Adrenal gland (tissue), 12 donors: ENCODE results near the gene HSD17B3. TPM values are rescaled to one million over a fixed set of nuclear protein-coding genes. Genes with fewer than 3 reads are reported as not detected.

ENCODE experiments used
- DNase-seq, 7 donors: peaks; one replicate each; pipeline ENCODE4 v3.0.0-alpha.2; 2019 to 2020
- H3K27ac ChIP-seq, 5 donors: fragments of 200-600 bp; sonication (generic) in 4 of 5; 1 replicate in 3 of 5; 2 replicates in 2 of 5; pipeline versions ENCODE4 v1.5.1 to v1.8.0; 2016 to 2020; ENCODE audit warnings: mild to moderate bottlenecking in 1 of 5
- H3K27me3 ChIP-seq: fragments of 200-600 bp; 2 replicates; pipeline ENCODE4 v1.8.0; 2021
- H3K36me3 ChIP-seq, 2 donors: fragments of 200-600 bp; replicated peaks in 1 of 2; 1 replicate in 1 of 2; 2 replicates in 1 of 2; pipeline versions ENCODE4 v1.5.1 to v1.8.0; 2018 to 2022
- H3K4me1 ChIP-seq, 2 donors: fragments of 200-600 bp; replicated peaks in 1 of 2; 1 replicate in 1 of 2; 2 replicates in 1 of 2; pipeline versions ENCODE4 v1.5.1 to v1.8.0; 2018 to 2021
- H3K4me3 ChIP-seq, 4 donors: fragments of 200-600 bp; sonication (generic) in 3 of 4; one replicate each; pipeline ENCODE4 v1.5.1; 2016 to 2018
- H3K9me3 ChIP-seq, 3 donors: fragments of 200-600 bp; sonication (generic) in 1 of 3; replicated peaks in 1 of 3; 1 replicate in 2 of 3; 2 replicates in 1 of 3; pipeline versions ENCODE4 v1.5.1 to v1.8.0; 2016 to 2021
- CTCF ChIP-seq, 6 experiments: fragments of 450-650 bp in 4 of 6; fragments of 200-600 bp in 2 of 6; sonication (generic) in 1 of 6; IDR thresholded peaks; 1 replicate in 5 of 6; 2 replicates in 1 of 6; pipeline versions ENCODE4 v1.5.1 to v1.8.0; 2016 to 2021; ENCODE audit warnings: antibody characterized with exemption in 6 of 6, mild to moderate bottlenecking in 2 of 6, moderate library complexity in 1 of 6
- POLR2A ChIP-seq, 2 donors: fragments of 450-650 bp; IDR thresholded peaks; one replicate each; pipeline ENCODE4 v1.6.1; 2017; ENCODE audit warnings: antibody characterized with exemption in 2 of 2, mild to moderate bottlenecking in 2 of 2, moderate library complexity in 1 of 2
- WGBS, 4 donors: extraction: QIAGEN DNeasy Blood & Tissue Kit in 2 of 4; methylation state at CpG; one replicate each; pipeline versions ENCODE4 v1.1.5 to v1.1.7; 2013 to 2017; 5-methylcytosine and 5-hydroxymethylcytosine counted together
- intact Hi-C, 2 donors: fragments of 100-400 bp; cut with DNase I; formaldehyde crosslinking; loops; one replicate each; pipeline versions ENCODE4 v1.14.1 to v1.15.0; 2022 to 2023
- polyA plus RNA-seq, 3 donors: library from polyadenylated mRNA; stranded (reverse); fragments of 200-250 nt in 2 of 3; fragments of 350-450 nt in 1 of 3; fragmentation: Illumina TruSeq in 1 of 3; extraction: RNeasy Lipid Tissue Mini Kit (QIAGEN cat#74804) in 1 of 3; gene quantifications; one replicate each; pipeline ENCODE4 v1.2.3, GENCODE V29; 2013 to 2014
- total RNA-seq, 9 donors: library from RNA; depleted of rRNA in 4 of 9; stranded (reverse); fragments of >200 nt in 4 of 9; fragments of 120-200 nt in 1 of 9; fragmentation: NEBNext Ultra II Directional in 1 of 9; extraction: Animal tissue kit (Norgen Biotek cat#: 25700) in 1 of 9; gene quantifications; one replicate each; pipeline versions ENCODE4 v1.1.0 to v1.2.4, GENCODE V29; 2013 to 2023
- donor health status: healthy with polysubstance abuse.
- donor health status: Bipolar disorder and iron deficiency.
- donor health status: DM: yes; HTN: yes; CAD: no.
- donor health status: DM: no; HTN: no; CAD: no.
- donor health status: DM: no; HTN: no; CAD: no.
- donor health status: DM: yes; HTN: yes; CAD: no.

HSD17B3 gene
- total and polyA plus RNA-seq, 12 donors, result 0.57 to 14.6 (median 4.7) TPM; not detected in 8

GRCh38 chr9:96344458-96345180, 42.6 kb upstream of the HSD17B3 start:
- no peaks in the 10 kb centered on the region for H3K36me3 ChIP-seq
- H3K4me3 ChIP-seq, result no peak overlapping the region
- intact Hi-C loops, result no loop called here
- WGBS, 4 donors, result 22 to 33% (median 27%) methylated on average over 6 of the region's 6 CpGs
- H3K27me3 ChIP-seq, result no peaks in the 10 kb centered on the region
- H3K27ac ChIP-seq, result peak overlapping the region in 4 of 5 donors; percentile 42 to 83 (median 64)
- peak; percentile 68 to 90 (median 82) for DNase-seq
- H3K9me3 ChIP-seq, result no peaks in the 10 kb centered on the region
- H3K4me1 ChIP-seq, result peaks cover 6 to 28% of the 10 kb centered on the region in 2 donors
- TF ChIP-seq CTCF (IDR thresholded peaks at IDR 0.05), result no peak
- TF ChIP-seq POLR2A (IDR thresholded peaks at IDR 0.05), result peak in 1 of 2 donors; percentile 26

- Histone ChIP-seq H3K27me3 (no peaks in the 10 kb centered on the region), H3K4me3 (no peak overlapping the region), H3K36me3 (no peaks in the 10 kb centered on the region), H3K9me3 (no peaks in the 10 kb centered on the region), H3K27ac (peak overlapping the region in 3 of 5 donors; percentile 8 to 59 (median 51)), H3K4me1 (peaks cover 6 to 34% of the 10 kb centered on the region in 2 donors)
- TF ChIP-seq CTCF (IDR thresholded peaks at IDR 0.05) (no peak), POLR2A (IDR thresholded peaks at IDR 0.05) (no peak)
- WGBS, 4 donors, result 68 to 77% (median 76%) methylated on average over 5 of the region's 5 CpGs
- no peak for DNase-seq
- intact Hi-C loops, result no loop called here
Observed at GRCh38 chr9:96343515-96344360, 41.8 kb upstream of the HSD17B3 start.

GRCh38 chr9:96342571-96343245, 40.7 kb upstream of the HSD17B3 start:
- no peak for DNase-seq
- 88 to 93% (median 89%) methylated on average over 17 to 20 of the region's 20 CpGs for WGBS, 4 donors
- Histone ChIP-seq H3K27ac (peak overlapping the region in 1 of 5 donors; percentile 8), H3K27me3 (no peaks in the 10 kb centered on the region), H3K4me3 (no peak overlapping the region), H3K4me1 (peaks cover 6 to 34% of the 10 kb centered on the region in 2 donors), H3K36me3 (no peaks in the 10 kb centered on the region), H3K9me3 (no peaks in the 10 kb centered on the region)
- intact Hi-C loops, result no loop called here
- TF ChIP-seq POLR2A (IDR thresholded peaks at IDR 0.05) (no peak), CTCF (IDR thresholded peaks at IDR 0.05) (no peak)

- no peaks in the 10 kb centered on the region for H3K9me3 ChIP-seq
- intact Hi-C loops, result no loop called here
- H3K36me3 ChIP-seq, result no peaks in the 10 kb centered on the region
- WGBS, 4 donors, result 81 to 96% (median 96%) methylated on average over 3 of the region's 3 CpGs
- TF ChIP-seq POLR2A (IDR thresholded peaks at IDR 0.05) (no peak), CTCF (IDR thresholded peaks at IDR 0.05) (no peak)
- no peak overlapping the region for H3K4me3 ChIP-seq
- H3K27me3 ChIP-seq, result no peaks in the 10 kb centered on the region
- H3K27ac ChIP-seq, result no peak overlapping the region
- no peak for DNase-seq
- H3K4me1 ChIP-seq, result peaks cover 6 to 34% of the 10 kb centered on the region in 2 donors
Observed at GRCh38 chr9:96340707-96341106, 38.7 kb upstream of the HSD17B3 start.
